Vagina (tissue), 2 donors: ENCODE results near the gene ARHGAP8. TPM values are rescaled to one million over a fixed set of nuclear protein-coding genes. Genes with fewer than 3 reads are reported as not detected.

Experiments
- DNase-seq, 2 donors: peaks; one replicate each; pipeline ENCODE4 v3.0.0-alpha.2; 2017; ENCODE audit errors: extremely low spot score in 2 of 2
- H3K27ac ChIP-seq: fragments of 200-600 bp; sonication (generic); one replicate; pipeline ENCODE4 v1.5.1; 2019
- H3K27me3 ChIP-seq: fragments of 200-600 bp; sonication (generic); one replicate; pipeline ENCODE4 v1.5.1; 2019
- H3K36me3 ChIP-seq, 2 donors: fragments of 200-600 bp; sonication (generic); one replicate each; pipeline ENCODE4 v1.5.1; 2017 to 2019
- H3K4me1 ChIP-seq: fragments of 200-600 bp; sonication (generic); one replicate; pipeline ENCODE4 v1.5.1; 2019
- H3K4me3 ChIP-seq, 2 donors: fragments of 200-600 bp; sonication (generic); 1 replicate in 1 of 2; 2 replicates in 1 of 2; pipeline ENCODE4 v1.5.1; 2016 to 2019
- H3K9me3 ChIP-seq: fragments of 200-600 bp; sonication (generic); one replicate; pipeline ENCODE4 v1.5.1; 2019
- POLR2A ChIP-seq, 2 donors: fragments of 450-650 bp; IDR thresholded peaks; one replicate each; pipeline ENCODE4 v1.6.1; 2017; ENCODE audit warnings: antibody characterized with exemption in 2 of 2, mild to moderate bottlenecking in 2 of 2, moderate library complexity in 2 of 2
- POLR2AphosphoS5 ChIP-seq, 2 donors: sonication (generic); formaldehyde crosslinking; IDR thresholded peaks; one replicate each; pipeline ENCODE4 v1.9.0; 2017; ENCODE audit warnings: antibody characterized with exemption in 2 of 2, mild to moderate bottlenecking in 2 of 2, low read depth in 1 of 2; ENCODE audit not compliant: insufficient read depth in 1 of 2
- intact Hi-C: fragments of 100-400 bp; cut with DNase I; formaldehyde crosslinking; loops from one replicate; pipeline ENCODE4 v1.15.1; 2023
- total RNA-seq: library from RNA; depleted of rRNA; stranded (reverse); fragments of >200 nt; gene quantifications from one replicate; pipeline ENCODE4 v1.2.3, GENCODE V29; 2016
- TF ChIP-seq, protein P1 (sequence below), 3 experiments: fragments of 450-650 bp in 2 of 3; fragments of 200-600 bp in 1 of 3; sonication (generic) in 1 of 3; IDR thresholded peaks; one replicate each; pipeline ENCODE4 v1.5.1; 2017 to 2019; ENCODE audit warnings: antibody characterized with exemption in 3 of 3, mild to moderate bottlenecking in 2 of 3, moderate library complexity in 2 of 3

Gene ARHGAP8
- total RNA-seq, 1 donor from 2014 or later, result 9.3 TPM

GRCh38 chr22:44755956-44756361 is 3.6 kb downstream of the ARHGAP8 start:
- DNase-seq, result no peak
- H3K4me1 ChIP-seq, result peaks cover 15% of the 10 kb centered on the region
- H3K27me3 ChIP-seq, result no peaks in the 10 kb centered on the region
- H3K4me3 ChIP-seq, result no peak overlapping the region
- TF ChIP-seq, protein P1, sequence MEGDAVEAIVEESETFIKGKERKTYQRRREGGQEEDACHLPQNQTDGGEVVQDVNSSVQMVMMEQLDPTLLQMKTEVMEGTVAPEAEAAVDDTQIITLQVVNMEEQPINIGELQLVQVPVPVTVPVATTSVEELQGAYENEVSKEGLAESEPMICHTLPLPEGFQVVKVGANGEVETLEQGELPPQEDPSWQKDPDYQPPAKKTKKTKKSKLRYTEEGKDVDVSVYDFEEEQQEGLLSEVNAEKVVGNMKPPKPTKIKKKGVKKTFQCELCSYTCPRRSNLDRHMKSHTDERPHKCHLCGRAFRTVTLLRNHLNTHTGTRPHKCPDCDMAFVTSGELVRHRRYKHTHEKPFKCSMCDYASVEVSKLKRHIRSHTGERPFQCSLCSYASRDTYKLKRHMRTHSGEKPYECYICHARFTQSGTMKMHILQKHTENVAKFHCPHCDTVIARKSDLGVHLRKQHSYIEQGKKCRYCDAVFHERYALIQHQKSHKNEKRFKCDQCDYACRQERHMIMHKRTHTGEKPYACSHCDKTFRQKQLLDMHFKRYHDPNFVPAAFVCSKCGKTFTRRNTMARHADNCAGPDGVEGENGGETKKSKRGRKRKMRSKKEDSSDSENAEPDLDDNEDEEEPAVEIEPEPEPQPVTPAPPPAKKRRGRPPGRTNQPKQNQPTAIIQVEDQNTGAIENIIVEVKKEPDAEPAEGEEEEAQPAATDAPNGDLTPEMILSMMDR (IDR thresholded peaks at IDR 0.05), result no peak
- TF ChIP-seq POLR2AphosphoS5 (IDR thresholded peaks at IDR 0.05; ENCODE audit: insufficient read depth in 1 of 2, low read depth in 1 of 2), result no peak
- no peak for TF ChIP-seq POLR2A (IDR thresholded peaks at IDR 0.05)
- H3K27ac ChIP-seq, result no peak overlapping the region
- intact Hi-C loops, result no loop called here
- no peaks in the 10 kb centered on the region for H3K9me3 ChIP-seq
- no peaks in the 10 kb centered on the region for H3K36me3 ChIP-seq

DNA sequence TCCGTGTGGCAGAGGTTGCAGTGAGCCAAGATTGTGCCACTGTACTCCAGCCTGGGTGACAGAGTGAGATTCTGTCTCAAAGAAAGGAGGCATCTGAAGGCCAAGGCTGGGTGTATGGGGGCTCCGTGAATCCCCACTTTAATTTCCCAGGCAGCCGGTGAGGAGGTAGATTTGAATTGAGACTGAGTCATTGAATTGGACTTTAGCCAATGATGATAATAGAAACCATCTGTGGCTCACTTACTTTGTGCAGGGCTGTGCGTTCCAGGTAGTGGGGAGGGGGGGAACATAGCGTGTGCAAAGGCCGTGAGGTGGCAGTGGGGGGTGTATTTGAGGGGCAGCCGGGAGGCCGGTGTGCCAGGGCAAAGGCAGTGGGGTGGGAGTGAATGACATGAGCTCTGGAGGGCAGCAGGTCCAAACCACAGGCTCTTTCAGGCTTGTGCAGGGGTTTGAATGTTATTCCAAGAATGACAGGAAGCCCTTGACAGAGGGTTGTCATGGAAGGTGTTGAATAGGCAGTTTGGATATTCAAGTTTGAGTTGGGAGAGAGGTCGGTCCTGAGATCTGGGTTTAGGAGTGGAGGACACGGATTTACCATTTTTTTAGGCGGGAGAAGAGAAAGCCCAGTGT is 6.1 kb downstream of the ARHGAP8 start:
- peaks cover 7% of the 10 kb centered on the region for H3K4me1 ChIP-seq
- H3K27me3 ChIP-seq, result no peaks in the 10 kb centered on the region
- intact Hi-C loops, result no loop called here
- no peaks in the 10 kb centered on the region for H3K9me3 ChIP-seq
- no peak for TF ChIP-seq POLR2A (IDR thresholded peaks at IDR 0.05)
- TF ChIP-seq, protein P1 (IDR thresholded peaks at IDR 0.05), result no peak
- no peak for TF ChIP-seq POLR2AphosphoS5 (IDR thresholded peaks at IDR 0.05; ENCODE audit: insufficient read depth in 1 of 2, low read depth in 1 of 2)
- no peaks in the 10 kb centered on the region for H3K36me3 ChIP-seq
- H3K4me3 ChIP-seq, result no peak overlapping the region
- no peak overlapping the region for H3K27ac ChIP-seq
- DNase-seq, result no peak

DNA sequence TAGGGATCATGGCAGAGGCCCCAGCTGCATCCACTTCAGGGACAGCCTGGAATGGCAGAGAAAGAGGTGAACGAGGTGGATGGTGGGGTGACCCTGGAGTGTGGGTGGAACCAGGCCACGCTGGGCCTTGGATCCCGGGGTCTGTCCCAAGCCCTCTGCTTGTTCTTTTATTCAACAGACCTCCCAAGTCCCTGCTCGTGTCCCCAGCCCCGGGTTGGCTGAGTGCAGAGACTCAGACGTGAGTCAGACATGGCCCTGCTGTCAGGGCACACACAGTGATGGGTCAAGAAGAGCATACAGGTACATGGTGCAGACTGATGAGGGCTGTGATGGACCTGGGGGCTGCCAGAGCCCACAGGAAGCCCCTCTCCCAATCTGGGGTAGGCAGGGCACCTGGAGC is 6.6 kb downstream of the ARHGAP8 start:
- H3K4me3 ChIP-seq, result no peak overlapping the region
- no peaks in the 10 kb centered on the region for H3K9me3 ChIP-seq
- H3K27me3 ChIP-seq, result no peaks in the 10 kb centered on the region
- TF ChIP-seq, protein P1 (IDR thresholded peaks at IDR 0.05), result no peak
- no peak for TF ChIP-seq POLR2A (IDR thresholded peaks at IDR 0.05)
- no peak for TF ChIP-seq POLR2AphosphoS5 (IDR thresholded peaks at IDR 0.05; ENCODE audit: insufficient read depth in 1 of 2, low read depth in 1 of 2)
- no peak for DNase-seq
- H3K36me3 ChIP-seq, result no peaks in the 10 kb centered on the region
- H3K4me1 ChIP-seq, result peaks cover 1% of the 10 kb centered on the region
- no peak overlapping the region for H3K27ac ChIP-seq
- intact Hi-C loops, result no loop called here

DNA sequence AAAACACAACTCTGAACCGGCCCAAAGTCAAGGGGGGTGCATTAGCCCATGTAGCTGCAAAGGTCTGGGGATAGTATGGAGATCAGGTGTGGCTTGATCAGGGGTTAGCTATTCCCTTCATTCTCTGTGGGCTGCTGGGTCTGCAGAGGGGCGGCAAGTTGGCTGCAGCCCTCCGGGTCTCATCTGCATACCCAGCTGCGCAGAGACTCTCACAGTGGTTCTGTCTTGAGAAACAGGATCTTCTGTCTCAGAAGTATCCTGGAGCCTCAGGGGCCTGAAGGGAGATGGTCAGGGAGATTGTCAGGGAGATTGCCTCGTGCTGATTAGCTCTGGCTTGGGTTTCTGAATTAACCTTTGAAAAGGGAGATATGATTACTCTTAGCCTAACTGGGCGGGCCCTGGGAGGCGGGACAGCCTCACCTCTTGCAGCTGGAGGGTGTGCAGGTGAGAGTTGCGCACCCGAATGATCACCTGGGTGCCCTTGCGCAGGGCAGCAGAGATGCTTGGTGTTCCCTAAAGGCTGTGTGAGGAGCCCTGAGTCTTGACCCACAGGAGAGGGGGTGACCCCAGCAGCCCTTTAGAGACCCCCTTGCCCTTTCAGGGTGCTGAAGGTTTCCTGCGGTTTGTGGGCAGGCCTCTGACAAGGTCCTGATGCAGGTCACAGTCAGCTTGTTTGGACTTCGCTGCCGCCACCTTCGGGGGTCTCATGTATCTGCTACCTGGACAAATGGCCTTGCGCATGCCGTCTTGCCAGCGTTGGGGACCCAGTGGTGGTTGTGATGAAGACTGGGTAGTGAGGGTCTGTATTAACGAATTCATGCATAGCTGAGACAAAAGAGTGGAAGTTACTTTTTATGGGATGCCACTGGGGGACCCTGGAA is 7.3 kb downstream of the ARHGAP8 start:
- no peaks in the 10 kb centered on the region for H3K27me3 ChIP-seq
- H3K36me3 ChIP-seq, result no peaks in the 10 kb centered on the region
- TF ChIP-seq, protein P1 (IDR thresholded peaks at IDR 0.05), result no peak
- TF ChIP-seq POLR2AphosphoS5 (IDR thresholded peaks at IDR 0.05; ENCODE audit: insufficient read depth in 1 of 2, low read depth in 1 of 2) (no peak), POLR2A (IDR thresholded peaks at IDR 0.05) (no peak)
- no peak for DNase-seq
- no peak overlapping the region for H3K27ac ChIP-seq
- no peaks in the 10 kb centered on the region for H3K4me1 ChIP-seq
- H3K4me3 ChIP-seq, result no peak overlapping the region
- H3K9me3 ChIP-seq, result no peaks in the 10 kb centered on the region
- intact Hi-C loops, result no loop called here

- intact Hi-C loops, result no loop called here
- TF ChIP-seq, protein P1 (IDR thresholded peaks at IDR 0.05), result no peak
- TF ChIP-seq POLR2A (IDR thresholded peaks at IDR 0.05) (no peak), POLR2AphosphoS5 (IDR thresholded peaks at IDR 0.05; ENCODE audit: insufficient read depth in 1 of 2, low read depth in 1 of 2) (no peak)
- H3K27me3 ChIP-seq, result no peaks in the 10 kb centered on the region
These were observed 8.1 kb downstream of the ARHGAP8 start for GRCh38 chr22:44760476-44760875.

More at GRCh38 chr22:44760476-44760875, 8.1 kb downstream of the ARHGAP8 start:
- no peak overlapping the region for H3K4me3 ChIP-seq
- H3K27ac ChIP-seq, result no peak overlapping the region
- no peak for DNase-seq
- H3K4me1 ChIP-seq, result no peaks in the 10 kb centered on the region
- no peaks in the 10 kb centered on the region for H3K36me3 ChIP-seq
- H3K9me3 ChIP-seq, result no peaks in the 10 kb centered on the region
